ENCODE results near the gene KIF3B. TPM values are rescaled to one million over a fixed set of nuclear protein-coding genes. Genes with fewer than 3 reads are reported as not detected.
"Not testable (repeated sequence)": the region's sequence is repeated elsewhere in the genome, so short reads cannot be mapped to it uniquely, and the experiment has no call there.

Gene KIF3B
- total RNA-seq, 1 experiment from 2014 or later: 15.7 TPM

DNA sequence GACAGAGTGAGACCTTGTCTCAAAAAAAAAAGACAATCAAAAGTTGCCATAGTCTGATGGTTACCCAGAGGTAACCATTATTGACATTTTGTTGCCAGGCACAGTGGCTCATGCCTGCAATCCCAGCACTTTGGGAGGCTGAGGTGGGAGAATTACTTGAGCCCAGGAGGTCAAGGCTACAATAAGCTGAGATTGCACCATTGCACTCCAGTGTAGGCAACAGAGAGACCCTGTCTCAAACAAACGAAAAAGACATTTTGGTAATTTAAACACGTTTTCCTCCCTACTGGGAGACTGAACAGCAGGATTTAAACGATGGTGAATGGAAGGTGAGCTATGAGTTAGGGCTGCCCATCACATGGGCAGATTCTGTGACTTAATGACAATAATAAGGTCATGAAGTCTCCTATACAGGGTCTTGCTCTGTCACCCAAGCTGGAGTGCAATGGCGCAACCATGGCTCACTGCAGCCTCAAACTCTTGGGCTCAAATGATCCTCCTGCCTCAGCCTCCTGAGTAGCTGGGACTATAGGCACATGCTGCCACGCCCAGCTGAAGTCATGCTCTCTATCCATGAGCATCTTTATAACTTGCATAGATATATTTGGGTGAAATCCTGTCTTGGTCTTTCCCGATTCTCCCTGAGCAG, 76.5 kb downstream of the KIF3B start:
- H3K9ac ChIP-seq (ENCODE audit: low read length): peak overlapping the region; percentile 66; the same call in 1 of the 2 replicates
- peak overlapping the region; percentile 92 for H3K27ac ChIP-seq (ENCODE audit: low read length)
- no peaks in the 10 kb centered on the region for H3K36me3 ChIP-seq (ENCODE audit: insufficient read depth, low read length)
- H3K4me1 ChIP-seq (ENCODE audit: low read length): peaks cover 44% of the 10 kb centered on the region
- no peak for DNase-seq
- H2AFZ ChIP-seq (ENCODE audit: low read length): no peak overlapping the region
- no peaks in the 10 kb centered on the region for H3K9me2 ChIP-seq (replicated peaks; ENCODE audit: insufficient read depth, low read length)
- H3K79me2 ChIP-seq (ENCODE audit: low read length): peaks cover 9% of the 10 kb centered on the region
- H3K4me3 ChIP-seq (ENCODE audit: low read length): peak overlapping the region; percentile 55; the same call in 1 of the 2 replicates
- H3K9me3 ChIP-seq (ENCODE audit: low read length): no peaks in the 10 kb centered on the region
- H3K4me2 ChIP-seq (ENCODE audit: low read depth, low read length, poor library complexity, severe bottlenecking): peak overlapping the region; percentile 92
- H3K27me3 ChIP-seq (ENCODE audit: low read length): no peaks in the 10 kb centered on the region
- no peaks in the 10 kb centered on the region for H4K20me1 ChIP-seq (ENCODE audit: insufficient read depth, low read depth, low read length)

DNA sequence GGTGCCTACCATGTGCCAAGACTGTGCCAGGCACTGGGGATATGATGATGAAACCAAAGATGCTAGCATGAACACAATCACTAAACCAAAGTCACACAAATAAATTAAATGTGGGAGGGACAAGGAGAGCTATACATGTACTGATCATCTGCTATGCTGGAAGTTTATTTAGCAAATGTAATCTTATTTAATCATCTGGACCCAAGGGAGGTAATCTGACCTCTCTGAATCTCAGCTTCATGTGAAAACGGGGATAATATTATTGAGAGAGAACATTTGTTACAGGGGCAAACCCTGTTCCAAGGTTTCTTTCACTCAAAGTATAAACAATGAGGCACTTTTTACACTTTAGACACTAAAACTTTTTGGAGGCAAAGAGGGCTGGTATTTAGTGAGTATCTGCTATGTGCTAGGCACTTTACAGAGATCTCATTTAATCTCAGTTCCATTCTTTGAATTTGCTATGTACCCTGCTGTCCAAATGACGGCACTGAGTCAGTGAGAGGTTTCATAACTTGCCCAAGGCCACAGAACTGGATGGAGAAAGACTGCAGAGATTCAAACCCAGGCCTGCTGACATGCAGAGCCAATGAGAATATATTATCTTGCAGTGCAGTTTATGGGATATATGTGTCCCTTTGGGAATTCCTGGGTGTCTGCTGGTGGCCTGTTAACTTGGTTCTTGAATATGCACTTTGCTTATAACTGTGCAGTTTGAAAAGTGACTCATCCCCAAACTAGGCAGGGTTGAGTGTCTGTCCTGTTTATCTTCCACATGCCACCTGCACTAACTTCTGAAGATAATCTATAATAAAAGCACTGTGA, 77.4 kb downstream of the KIF3B start:
- DNase-seq: no peak
- H3K4me1 ChIP-seq (ENCODE audit: low read length): peaks cover 49% of the 10 kb centered on the region
- 0 out of 2 replicates have a peak overlapping the region, but pooled peaks have one; percentile 33 for H2AFZ ChIP-seq (ENCODE audit: low read length)
- no peaks in the 10 kb centered on the region for H3K27me3 ChIP-seq (ENCODE audit: low read length)
- H4K20me1 ChIP-seq (ENCODE audit: insufficient read depth, low read depth, low read length): no peaks in the 10 kb centered on the region
- no peaks in the 10 kb centered on the region for H3K9me2 ChIP-seq (replicated peaks; ENCODE audit: insufficient read depth, low read length)
- H3K9ac ChIP-seq (ENCODE audit: low read length): peak overlapping the region; percentile 66
- no peaks in the 10 kb centered on the region for H3K36me3 ChIP-seq (ENCODE audit: insufficient read depth, low read length)
- peak overlapping the region; percentile 55 for H3K4me3 ChIP-seq (ENCODE audit: low read length)
- H3K9me3 ChIP-seq (ENCODE audit: low read length): no peaks in the 10 kb centered on the region
- peaks cover 18% of the 10 kb centered on the region for H3K79me2 ChIP-seq (ENCODE audit: low read length)
- H3K4me2 ChIP-seq (ENCODE audit: low read depth, low read length, poor library complexity, severe bottlenecking): peak overlapping the region; percentile 92
- peak overlapping the region; percentile 92 for H3K27ac ChIP-seq (ENCODE audit: low read length)

DNA sequence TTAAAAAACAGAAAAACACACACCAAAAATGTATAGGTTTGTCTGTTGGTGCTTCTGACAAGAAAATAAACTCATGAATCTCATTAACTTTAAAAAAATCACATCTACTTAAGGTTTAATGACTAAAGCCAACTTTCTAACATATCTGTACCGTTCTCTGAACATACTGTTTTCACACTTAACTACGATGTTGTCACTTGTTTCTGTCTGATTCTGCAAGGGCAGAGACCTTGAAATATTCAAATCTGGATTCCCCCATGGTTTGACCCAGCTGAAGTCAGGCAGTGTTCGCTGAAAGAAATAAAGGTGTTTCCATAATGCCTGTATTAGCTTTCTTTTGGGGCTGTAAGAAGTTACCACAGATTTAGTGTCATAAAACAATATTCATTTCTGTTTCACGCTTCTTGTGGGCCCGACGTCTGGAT, 78.0 kb downstream of the KIF3B start:
- Histone ChIP-seq H3K27ac (ENCODE audit: low read length) (peak overlapping the region; percentile 92), H4K20me1 (ENCODE audit: insufficient read depth, low read depth, low read length) (no peaks in the 10 kb centered on the region), H3K9me3 (ENCODE audit: low read length) (no peaks in the 10 kb centered on the region), H3K4me2 (ENCODE audit: low read depth, low read length, poor library complexity, severe bottlenecking) (peak overlapping the region; percentile 92), H3K4me1 (ENCODE audit: low read length) (peaks cover 50% of the 10 kb centered on the region), H3K9me2 (replicated peaks; ENCODE audit: insufficient read depth, low read length) (no peaks in the 10 kb centered on the region), H3K27me3 (ENCODE audit: low read length) (no peaks in the 10 kb centered on the region), H2AFZ (ENCODE audit: low read length) (no peak overlapping the region), H3K9ac (ENCODE audit: low read length) (peak overlapping the region; percentile 66), H3K79me2 (ENCODE audit: low read length) (peaks cover 24% of the 10 kb centered on the region), H3K4me3 (ENCODE audit: low read length) (peak overlapping the region; percentile 55), H3K36me3 (ENCODE audit: insufficient read depth, low read length) (no peaks in the 10 kb centered on the region)
- peak; percentile 77 for DNase-seq

DNA sequence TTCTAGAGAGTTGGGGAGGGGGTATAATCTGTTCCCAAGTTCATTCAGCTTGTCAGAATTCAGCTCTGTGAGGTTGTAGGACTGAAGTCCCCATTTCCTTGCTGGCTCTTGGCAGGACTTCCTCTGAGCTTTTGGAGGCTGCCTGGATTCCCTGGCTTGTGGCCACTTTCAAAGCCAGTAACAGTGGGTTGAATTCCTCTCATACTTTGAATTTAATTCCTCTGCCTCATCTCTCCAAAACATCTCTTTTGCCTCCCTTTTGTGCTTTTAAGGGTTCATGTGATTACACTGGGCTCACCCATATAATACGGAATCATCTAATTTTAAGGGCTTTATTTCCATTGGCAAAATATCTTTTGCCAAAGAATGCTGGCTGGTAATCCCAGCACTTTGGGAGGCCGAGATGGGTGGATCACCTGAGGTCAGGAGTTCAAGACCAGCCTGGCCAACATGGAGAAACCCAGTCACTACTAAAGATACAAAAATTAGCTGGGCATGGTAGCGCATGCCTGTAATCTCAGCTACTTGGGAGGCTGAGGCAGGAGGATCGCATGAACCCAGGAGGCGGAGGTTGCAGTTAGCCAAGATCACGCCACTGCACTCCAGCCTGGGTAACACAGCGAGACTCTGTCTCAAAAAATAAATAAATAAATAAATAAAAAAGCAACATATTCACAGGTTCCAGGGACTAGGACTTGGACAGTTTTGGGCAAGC, 78.6 kb downstream of the KIF3B start:
- H2AFZ ChIP-seq (ENCODE audit: low read length); DNase-seq; H3K9me3 ChIP-seq (ENCODE audit: low read length); H3K27me3 ChIP-seq (ENCODE audit: low read length); H3K36me3 ChIP-seq (ENCODE audit: insufficient read depth, low read length); H3K9me2 ChIP-seq (replicated peaks; ENCODE audit: insufficient read depth, low read length); H4K20me1 ChIP-seq (ENCODE audit: insufficient read depth, low read depth, low read length): not testable (repeated sequence)
- H3K27ac ChIP-seq (ENCODE audit: low read length): peak overlapping the region; percentile 92
- peak overlapping the region; percentile 92 for H3K4me2 ChIP-seq (ENCODE audit: low read depth, low read length, poor library complexity, severe bottlenecking)
- H3K4me1 ChIP-seq (ENCODE audit: low read length): peaks cover 56% of the 10 kb centered on the region
- peak overlapping the region; percentile 66 for H3K9ac ChIP-seq (ENCODE audit: low read length)
- H3K79me2 ChIP-seq (ENCODE audit: low read length): peaks cover 30% of the 10 kb centered on the region
- H3K4me3 ChIP-seq (ENCODE audit: low read length): peak overlapping the region; percentile 55

DNA sequence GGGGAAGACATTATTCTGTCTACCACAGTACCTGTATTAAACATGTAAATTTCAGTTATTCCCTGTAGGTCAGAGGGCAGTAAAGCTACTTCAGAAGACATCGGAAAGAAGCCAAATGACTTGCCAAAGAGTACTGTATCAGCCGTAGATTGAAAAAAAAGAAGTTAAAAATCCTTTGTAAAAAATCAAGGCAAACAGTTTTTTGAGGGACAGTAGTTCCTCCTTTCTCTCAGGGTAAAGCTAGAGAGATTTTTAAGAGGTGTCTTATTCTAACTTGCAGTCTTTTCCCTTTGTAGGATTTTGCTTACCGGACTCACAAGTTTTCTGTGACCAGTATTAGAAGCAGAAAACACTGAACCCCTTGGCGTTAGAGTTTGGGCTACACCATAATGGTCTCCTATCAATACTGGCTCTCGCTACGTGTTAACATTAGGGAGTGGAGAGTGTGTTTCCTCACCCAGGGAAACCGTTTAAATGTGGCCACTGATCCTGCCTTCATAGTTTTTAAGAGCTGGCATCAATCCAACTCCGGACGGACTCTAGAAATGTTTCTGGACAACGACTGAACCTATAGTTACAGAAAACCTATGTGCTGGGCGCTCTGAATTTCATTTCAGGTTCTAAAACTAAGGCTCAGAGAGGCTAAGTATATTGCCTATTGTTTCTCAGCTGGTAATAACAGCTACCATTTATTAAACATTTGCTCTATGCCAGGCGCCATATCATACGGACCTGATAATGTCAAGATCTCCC, 79.3 kb downstream of the KIF3B start:
- H3K4me1 ChIP-seq (ENCODE audit: low read length): peaks cover 61% of the 10 kb centered on the region
- H3K79me2 ChIP-seq (ENCODE audit: low read length): peaks cover 38% of the 10 kb centered on the region
- no peaks in the 10 kb centered on the region for H4K20me1 ChIP-seq (ENCODE audit: insufficient read depth, low read depth, low read length)
- DNase-seq: no peak
- H3K4me2 ChIP-seq (ENCODE audit: low read depth, low read length, poor library complexity, severe bottlenecking): peak overlapping the region; percentile 92
- H3K9me2 ChIP-seq (replicated peaks; ENCODE audit: insufficient read depth, low read length): no peaks in the 10 kb centered on the region
- peak overlapping the region; percentile 82 for H3K27ac ChIP-seq (ENCODE audit: low read length)
- H3K9ac ChIP-seq (ENCODE audit: low read length): peak overlapping the region; percentile 82
- peak overlapping the region; percentile 79 for H3K4me3 ChIP-seq (ENCODE audit: low read length)
- no peaks in the 10 kb centered on the region for H3K27me3 ChIP-seq (ENCODE audit: low read length)
- no peaks in the 10 kb centered on the region for H3K9me3 ChIP-seq (ENCODE audit: low read length)
- no peaks in the 10 kb centered on the region for H3K36me3 ChIP-seq (ENCODE audit: insufficient read depth, low read length)
- H2AFZ ChIP-seq (ENCODE audit: low read length): no peak overlapping the region

DNA sequence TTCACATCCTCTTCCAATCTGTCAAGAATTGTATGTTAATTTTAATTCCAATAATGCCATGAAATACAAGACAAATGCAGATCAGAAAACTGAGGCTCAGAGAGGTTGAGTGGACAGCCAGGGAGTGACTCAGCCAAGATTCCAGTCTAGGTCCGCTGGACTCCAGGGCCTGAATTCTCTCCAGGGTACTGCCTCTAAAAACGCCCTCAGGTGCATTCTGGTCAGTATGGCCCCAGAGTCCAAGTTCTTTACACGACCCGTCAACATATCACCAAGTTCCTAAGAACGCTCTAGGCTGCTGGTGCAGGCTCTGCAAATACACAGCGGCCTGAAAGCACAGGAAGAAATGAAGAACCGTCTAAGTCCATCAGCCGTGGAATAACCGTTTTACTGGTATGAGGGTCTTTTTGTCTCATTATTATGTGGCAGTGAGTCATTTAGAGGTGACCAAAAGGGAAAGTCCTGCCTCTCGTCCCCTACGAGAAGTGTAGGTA, 80.0 kb downstream of the KIF3B start:
- no peaks in the 10 kb centered on the region for H3K27me3 ChIP-seq (ENCODE audit: low read length)
- H3K27ac ChIP-seq (ENCODE audit: low read length): peak overlapping the region; percentile 82
- peak overlapping the region; percentile 82 for H3K9ac ChIP-seq (ENCODE audit: low read length)
- H3K4me2 ChIP-seq (ENCODE audit: low read depth, low read length, poor library complexity, severe bottlenecking): peak overlapping the region; percentile 92
- peak overlapping the region; percentile 79 for H3K4me3 ChIP-seq (ENCODE audit: low read length)
- peak overlapping the region; percentile 51; the same call in 1 of the 2 replicates for H2AFZ ChIP-seq (ENCODE audit: low read length)
- no peaks in the 10 kb centered on the region for H4K20me1 ChIP-seq (ENCODE audit: insufficient read depth, low read depth, low read length)
- DNase-seq: no peak
- H3K9me3 ChIP-seq (ENCODE audit: low read length): no peaks in the 10 kb centered on the region
- no peaks in the 10 kb centered on the region for H3K36me3 ChIP-seq (ENCODE audit: insufficient read depth, low read length)
- H3K79me2 ChIP-seq (ENCODE audit: low read length): peaks cover 44% of the 10 kb centered on the region
- H3K4me1 ChIP-seq (ENCODE audit: low read length): peaks cover 67% of the 10 kb centered on the region
- no peaks in the 10 kb centered on the region for H3K9me2 ChIP-seq (replicated peaks; ENCODE audit: insufficient read depth, low read length)

DNA sequence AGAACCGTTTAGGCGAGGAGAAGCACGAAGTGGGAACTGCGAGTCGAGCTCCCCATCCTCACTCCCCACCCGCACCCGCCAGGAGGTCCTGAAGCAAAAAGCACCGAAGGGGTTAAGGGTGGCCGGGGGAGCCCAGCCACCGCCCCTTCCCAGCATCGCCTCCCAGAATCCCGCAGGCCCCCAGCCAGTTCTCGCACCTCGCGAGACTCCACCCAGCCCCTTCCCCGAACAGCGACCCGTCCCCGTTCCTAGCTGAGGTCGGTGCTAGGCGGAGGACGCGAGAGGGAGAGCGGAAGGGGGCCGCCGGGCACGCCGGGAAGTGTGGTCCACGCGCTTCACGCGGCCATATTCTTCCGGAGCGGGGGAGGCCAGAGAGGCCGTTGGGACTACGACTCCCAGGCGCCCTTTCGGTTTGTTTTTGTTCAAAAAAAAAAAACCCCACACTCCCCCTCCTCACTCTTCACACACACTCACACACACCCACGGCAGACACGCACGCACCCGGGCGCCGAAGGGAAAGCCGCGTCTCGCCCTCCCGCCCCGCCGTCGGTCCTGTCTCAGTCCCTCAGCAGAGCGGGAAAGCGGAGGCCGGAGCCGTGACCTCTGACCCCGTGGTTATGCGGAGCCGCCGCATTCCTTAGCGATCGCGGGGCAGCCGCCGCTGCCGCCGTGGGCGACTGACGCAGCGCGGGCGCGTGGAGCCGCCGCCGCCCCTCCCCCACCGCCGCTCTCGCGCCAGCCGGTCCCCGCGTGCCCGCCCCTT, 80.6 kb downstream of the KIF3B start, which contains the start of gene ASXL1:
Gene ASXL1, plus strand, starts transcription at position 463 of the 763 bp plus-strand sequence. CDS start 445 bp downstream, outside the sequence.
- H3K9me2 ChIP-seq (replicated peaks; ENCODE audit: insufficient read depth, low read length): no peaks in the 10 kb centered on the region
- no peaks in the 10 kb centered on the region for H3K27me3 ChIP-seq (ENCODE audit: low read length)
- no peaks in the 10 kb centered on the region for H3K36me3 ChIP-seq (ENCODE audit: insufficient read depth, low read length)
- peaks cover 50% of the 10 kb centered on the region for H3K79me2 ChIP-seq (ENCODE audit: low read length)
- H3K27ac ChIP-seq (ENCODE audit: low read length): peak within 1 kb of the TSS; percentile 82
- H3K4me3 ChIP-seq (ENCODE audit: low read length): peak within 1 kb of the TSS; percentile 79
- peak within 1 kb of the TSS; percentile 82 for H3K9ac ChIP-seq (ENCODE audit: low read length)
- DNase-seq: peak; percentile 98
- H2AFZ ChIP-seq (ENCODE audit: low read length): peak within 1 kb of the TSS; percentile 51; the same call in 1 of the 2 replicates
- no peaks in the 10 kb centered on the region for H3K9me3 ChIP-seq (ENCODE audit: low read length)
- peak within 1 kb of the TSS; percentile 98 for H3K4me2 ChIP-seq (ENCODE audit: low read depth, low read length, poor library complexity, severe bottlenecking)
- H3K4me1 ChIP-seq (ENCODE audit: low read length): peaks cover 73% of the 10 kb centered on the region
- H4K20me1 ChIP-seq (ENCODE audit: insufficient read depth, low read depth, low read length): no peaks in the 10 kb centered on the region

Measured in Karpas-422 (cell line).